ENCODE measurements around the gene APOBEC3A. TPM values are rescaled to one million over a fixed set of nuclear protein-coding genes. Genes with fewer than 3 reads are reported as not detected.
"Not testable (repeated sequence)": the region's sequence is repeated elsewhere in the genome, so short reads cannot be mapped to it uniquely, and the experiment has no call there.

APOBEC3A gene
- total RNA-seq, 1 experiment from 2014 or later, result not detected

GRCh38 chr22:38972558-38972957 lies 15.1 kb downstream of the APOBEC3A start:
- peaks cover 13% of the 10 kb centered on the region for H3K4me1 ChIP-seq (ENCODE audit: low read length)
- no peaks in the 10 kb centered on the region for H3K36me3 ChIP-seq (ENCODE audit: insufficient read depth, low read length)
- no peak overlapping the region for H3K4me2 ChIP-seq (ENCODE audit: low read depth, low read length, poor library complexity, severe bottlenecking)
- no peaks in the 10 kb centered on the region for H3K9me3 ChIP-seq (ENCODE audit: low read length)
- H3K27me3 ChIP-seq (ENCODE audit: low read length), result no peaks in the 10 kb centered on the region
- no peak for DNase-seq
- H3K4me3 ChIP-seq (ENCODE audit: low read length), result no peak overlapping the region
- no peaks in the 10 kb centered on the region for H4K20me1 ChIP-seq (ENCODE audit: insufficient read depth, low read depth, low read length)
- H3K9me2 ChIP-seq (replicated peaks; ENCODE audit: insufficient read depth, low read length), result no peaks in the 10 kb centered on the region
- no peaks in the 10 kb centered on the region for H3K79me2 ChIP-seq (ENCODE audit: low read length)
- H2AFZ ChIP-seq (ENCODE audit: low read length), result no peak overlapping the region
- H3K27ac ChIP-seq (ENCODE audit: low read length), result no peak overlapping the region
- H3K9ac ChIP-seq (ENCODE audit: low read length), result no peak overlapping the region

GRCh38 chr22:38973289-38974169 lies 16.1 kb downstream of the APOBEC3A start:
- Histone ChIP-seq H3K36me3 (ENCODE audit: insufficient read depth, low read length) (no peaks in the 10 kb centered on the region), H3K4me2 (ENCODE audit: low read depth, low read length, poor library complexity, severe bottlenecking) (no peak overlapping the region), H3K4me1 (ENCODE audit: low read length) (peaks cover 4% of the 10 kb centered on the region), H3K27ac (ENCODE audit: low read length) (no peak overlapping the region), H3K9ac (ENCODE audit: low read length) (no peak overlapping the region), H3K79me2 (ENCODE audit: low read length) (no peaks in the 10 kb centered on the region), H3K9me3 (ENCODE audit: low read length) (no peaks in the 10 kb centered on the region), H2AFZ (ENCODE audit: low read length) (no peak overlapping the region), H4K20me1 (ENCODE audit: insufficient read depth, low read depth, low read length) (no peaks in the 10 kb centered on the region), H3K4me3 (ENCODE audit: low read length) (no peak overlapping the region), H3K27me3 (ENCODE audit: low read length) (no peaks in the 10 kb centered on the region), H3K9me2 (replicated peaks; ENCODE audit: insufficient read depth, low read length) (no peaks in the 10 kb centered on the region)
- DNase-seq, result peak; percentile 74

- H3K9me3 ChIP-seq (ENCODE audit: low read length), result no peaks in the 10 kb centered on the region
- no peak overlapping the region for H2AFZ ChIP-seq (ENCODE audit: low read length)
- H3K36me3 ChIP-seq (ENCODE audit: insufficient read depth, low read length), result no peaks in the 10 kb centered on the region
- no peak for DNase-seq
- no peak overlapping the region for H3K27ac ChIP-seq (ENCODE audit: low read length)
- no peaks in the 10 kb centered on the region for H4K20me1 ChIP-seq (ENCODE audit: insufficient read depth, low read depth, low read length)
- H3K4me2 ChIP-seq (ENCODE audit: low read depth, low read length, poor library complexity, severe bottlenecking), result no peak overlapping the region
- H3K4me3 ChIP-seq (ENCODE audit: low read length), result no peak overlapping the region
- no peaks in the 10 kb centered on the region for H3K9me2 ChIP-seq (replicated peaks; ENCODE audit: insufficient read depth, low read length)
- no peaks in the 10 kb centered on the region for H3K4me1 ChIP-seq (ENCODE audit: low read length)
- no peaks in the 10 kb centered on the region for H3K79me2 ChIP-seq (ENCODE audit: low read length)
- no peak overlapping the region for H3K9ac ChIP-seq (ENCODE audit: low read length)
- H3K27me3 ChIP-seq (ENCODE audit: low read length), result no peaks in the 10 kb centered on the region
Observed at GRCh38 chr22:38974170-38974825, 16.9 kb downstream of the APOBEC3A start.

- H3K36me3 ChIP-seq (ENCODE audit: insufficient read depth, low read length), result no peaks in the 10 kb centered on the region
- no peak overlapping the region for H3K4me2 ChIP-seq (ENCODE audit: low read depth, low read length, poor library complexity, severe bottlenecking)
- no peak overlapping the region for H3K4me3 ChIP-seq (ENCODE audit: low read length)
- no peaks in the 10 kb centered on the region for H3K9me2 ChIP-seq (replicated peaks; ENCODE audit: insufficient read depth, low read length)
- H3K27ac ChIP-seq (ENCODE audit: low read length), result no peak overlapping the region
- H3K9me3 ChIP-seq (ENCODE audit: low read length), result no peaks in the 10 kb centered on the region
- H3K27me3 ChIP-seq (ENCODE audit: low read length), result no peaks in the 10 kb centered on the region
- H4K20me1 ChIP-seq (ENCODE audit: insufficient read depth, low read depth, low read length), result no peaks in the 10 kb centered on the region
- no peaks in the 10 kb centered on the region for H3K4me1 ChIP-seq (ENCODE audit: low read length)
- H3K79me2 ChIP-seq (ENCODE audit: low read length), result no peaks in the 10 kb centered on the region
- no peak overlapping the region for H3K9ac ChIP-seq (ENCODE audit: low read length)
- no peak overlapping the region for H2AFZ ChIP-seq (ENCODE audit: low read length)
- no peak for DNase-seq
Observed at GRCh38 chr22:38974826-38975175, 17.4 kb downstream of the APOBEC3A start.

- H3K9ac ChIP-seq (ENCODE audit: low read length); H2AFZ ChIP-seq (ENCODE audit: low read length); H3K36me3 ChIP-seq (ENCODE audit: insufficient read depth, low read length); H3K4me1 ChIP-seq (ENCODE audit: low read length); H3K9me3 ChIP-seq (ENCODE audit: low read length); H3K4me2 ChIP-seq (ENCODE audit: low read depth, low read length, poor library complexity, severe bottlenecking); H3K27ac ChIP-seq (ENCODE audit: low read length); H3K4me3 ChIP-seq (ENCODE audit: low read length); H3K9me2 ChIP-seq (replicated peaks; ENCODE audit: insufficient read depth, low read length); DNase-seq; H3K79me2 ChIP-seq (ENCODE audit: low read length); H4K20me1 ChIP-seq (ENCODE audit: insufficient read depth, low read depth, low read length); H3K27me3 ChIP-seq (ENCODE audit: low read length): not testable (repeated sequence)
Observed at GRCh38 chr22:38977289-38977688, 19.9 kb downstream of the APOBEC3A start.

GRCh38 chr22:38980587-38980986 lies 23.2 kb downstream of the APOBEC3A start:
- not testable (repeated sequence) for H3K36me3 ChIP-seq (ENCODE audit: insufficient read depth, low read length); H4K20me1 ChIP-seq (ENCODE audit: insufficient read depth, low read depth, low read length); H3K4me2 ChIP-seq (ENCODE audit: low read depth, low read length, poor library complexity, severe bottlenecking); DNase-seq; H3K27ac ChIP-seq (ENCODE audit: low read length); H3K4me1 ChIP-seq (ENCODE audit: low read length); H2AFZ ChIP-seq (ENCODE audit: low read length); H3K9me3 ChIP-seq (ENCODE audit: low read length); H3K27me3 ChIP-seq (ENCODE audit: low read length); H3K9me2 ChIP-seq (replicated peaks; ENCODE audit: insufficient read depth, low read length); H3K9ac ChIP-seq (ENCODE audit: low read length); H3K4me3 ChIP-seq (ENCODE audit: low read length); H3K79me2 ChIP-seq (ENCODE audit: low read length)

- no peak overlapping the region for H2AFZ ChIP-seq (ENCODE audit: low read length)
- no peak overlapping the region for H3K9ac ChIP-seq (ENCODE audit: low read length)
- no peaks in the 10 kb centered on the region for H3K27me3 ChIP-seq (ENCODE audit: low read length)
- no peak overlapping the region for H3K4me2 ChIP-seq (ENCODE audit: low read depth, low read length, poor library complexity, severe bottlenecking)
- H3K9me3 ChIP-seq (ENCODE audit: low read length), result no peaks in the 10 kb centered on the region
- no peaks in the 10 kb centered on the region for H3K79me2 ChIP-seq (ENCODE audit: low read length)
- H3K36me3 ChIP-seq (ENCODE audit: insufficient read depth, low read length), result no peaks in the 10 kb centered on the region
- no peaks in the 10 kb centered on the region for H4K20me1 ChIP-seq (ENCODE audit: insufficient read depth, low read depth, low read length)
- H3K9me2 ChIP-seq (replicated peaks; ENCODE audit: insufficient read depth, low read length), result no peaks in the 10 kb centered on the region
- no peaks in the 10 kb centered on the region for H3K4me1 ChIP-seq (ENCODE audit: low read length)
- no peak overlapping the region for H3K27ac ChIP-seq (ENCODE audit: low read length)
- no peak for DNase-seq
- no peak overlapping the region for H3K4me3 ChIP-seq (ENCODE audit: low read length)
Observed at GRCh38 chr22:38981005-38981991, 23.9 kb downstream of the APOBEC3A start.
